Measurements from ENCODE around the gene REPIN1.

The REPIN1 gene

DNA sequence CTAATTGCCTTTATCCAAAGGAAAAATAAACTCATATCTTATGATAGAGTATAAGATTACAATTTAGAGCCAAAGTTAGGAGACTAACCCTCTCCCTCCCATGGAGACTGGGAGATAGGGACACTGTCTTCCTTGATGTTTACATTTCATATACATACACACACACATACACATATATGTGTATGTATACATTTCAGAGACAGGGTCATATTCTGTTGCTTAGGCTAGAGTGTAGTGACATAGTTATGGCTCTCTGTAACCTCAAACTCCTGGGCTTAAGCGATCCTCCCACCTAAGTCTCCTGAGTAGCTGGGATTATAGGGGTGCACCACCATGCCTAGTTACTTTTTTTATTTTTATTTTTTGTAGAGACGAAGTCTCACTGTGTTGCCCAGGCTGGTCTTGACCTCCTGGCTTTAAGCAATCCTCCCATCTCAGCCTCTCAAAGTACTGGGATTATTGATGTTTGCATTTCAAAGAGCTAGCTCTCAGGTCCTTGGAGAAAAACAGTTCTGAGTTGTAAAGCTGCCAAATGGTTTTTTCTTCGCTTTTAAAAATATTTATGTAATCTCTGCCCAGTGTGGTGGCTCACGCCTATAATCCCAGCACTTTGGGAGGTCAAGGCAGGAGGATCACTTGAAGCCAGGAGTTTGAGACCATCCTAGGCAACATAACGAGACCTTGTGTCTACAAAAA is 8.1 kb upstream of the REPIN1 start:
- no peak for DNase-seq (ENCODE audit: low read depth)

- DNase-seq (ENCODE audit: low read depth), result no peak
These were observed 7.2 kb upstream of the REPIN1 start for GRCh38 chr7:150361402-150361801.

DNA sequence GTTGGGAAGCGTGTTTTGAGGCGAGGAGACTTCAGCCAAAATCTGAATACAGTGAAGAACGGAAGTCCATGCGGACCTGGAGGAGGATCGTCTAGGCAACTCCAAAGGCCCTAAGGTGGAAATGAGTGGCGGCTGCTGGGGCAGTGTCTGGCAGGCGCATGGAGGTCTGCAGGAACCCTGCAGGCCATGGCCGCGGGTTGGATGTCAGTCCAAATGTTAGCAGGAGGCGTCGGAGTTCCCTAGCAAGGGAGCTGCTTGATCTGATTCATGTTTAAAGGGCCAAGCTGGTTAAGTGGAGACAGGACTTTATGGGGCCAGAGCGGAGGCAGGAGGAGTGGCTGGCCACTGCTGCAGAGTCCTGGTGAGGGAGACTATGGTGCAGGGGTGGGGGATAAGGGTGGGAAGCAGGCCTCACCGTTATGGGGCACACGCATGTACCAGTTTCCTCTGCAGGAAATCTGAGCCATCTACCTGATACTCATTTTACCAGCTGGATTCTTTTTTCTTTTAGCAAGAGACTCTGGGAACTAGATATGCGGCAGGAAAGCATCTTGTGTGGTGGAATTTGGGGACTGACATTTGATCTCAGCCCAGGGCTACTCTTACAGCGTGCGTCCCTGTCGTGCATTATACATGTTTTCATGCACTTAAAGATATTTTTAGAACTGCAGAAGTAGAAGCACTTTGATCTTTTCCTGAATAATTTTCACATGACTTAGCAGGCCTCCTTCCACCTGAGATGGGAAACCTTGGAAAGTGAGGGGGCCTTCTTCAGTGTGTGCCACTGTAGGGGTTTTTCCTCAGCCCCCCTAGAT is 6.6 kb upstream of the REPIN1 start:
- no peak for DNase-seq (ENCODE audit: low read depth)

DNA sequence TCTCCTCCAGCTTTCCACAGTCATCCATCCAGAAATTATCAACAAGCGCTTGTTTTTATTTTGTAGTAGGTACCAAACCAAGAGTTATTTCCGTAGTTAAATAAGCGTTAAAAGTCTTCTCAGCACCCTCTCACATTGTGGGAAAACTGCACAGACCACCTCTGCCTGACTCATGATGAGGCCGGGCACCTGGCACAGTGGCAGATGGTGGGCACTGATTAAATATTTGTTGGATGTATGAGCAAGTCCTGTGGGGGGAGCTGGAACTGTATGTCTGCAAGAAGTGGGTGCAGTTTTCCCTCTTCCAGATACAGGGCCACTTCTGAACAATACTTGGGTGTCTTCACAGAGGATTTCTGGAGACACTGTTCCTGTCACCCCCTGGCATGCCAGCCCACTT is 5.3 kb upstream of the REPIN1 start:
- no peak for DNase-seq (ENCODE audit: low read depth)

- DNase-seq (ENCODE audit: low read depth), result no peak
These were observed 4.8 kb upstream of the REPIN1 start for GRCh38 chr7:150363872-150364271.

GRCh38 chr7:150365194-150365593 is 3.4 kb upstream of the REPIN1 start:
- no peak for DNase-seq (ENCODE audit: low read depth)

DNA sequence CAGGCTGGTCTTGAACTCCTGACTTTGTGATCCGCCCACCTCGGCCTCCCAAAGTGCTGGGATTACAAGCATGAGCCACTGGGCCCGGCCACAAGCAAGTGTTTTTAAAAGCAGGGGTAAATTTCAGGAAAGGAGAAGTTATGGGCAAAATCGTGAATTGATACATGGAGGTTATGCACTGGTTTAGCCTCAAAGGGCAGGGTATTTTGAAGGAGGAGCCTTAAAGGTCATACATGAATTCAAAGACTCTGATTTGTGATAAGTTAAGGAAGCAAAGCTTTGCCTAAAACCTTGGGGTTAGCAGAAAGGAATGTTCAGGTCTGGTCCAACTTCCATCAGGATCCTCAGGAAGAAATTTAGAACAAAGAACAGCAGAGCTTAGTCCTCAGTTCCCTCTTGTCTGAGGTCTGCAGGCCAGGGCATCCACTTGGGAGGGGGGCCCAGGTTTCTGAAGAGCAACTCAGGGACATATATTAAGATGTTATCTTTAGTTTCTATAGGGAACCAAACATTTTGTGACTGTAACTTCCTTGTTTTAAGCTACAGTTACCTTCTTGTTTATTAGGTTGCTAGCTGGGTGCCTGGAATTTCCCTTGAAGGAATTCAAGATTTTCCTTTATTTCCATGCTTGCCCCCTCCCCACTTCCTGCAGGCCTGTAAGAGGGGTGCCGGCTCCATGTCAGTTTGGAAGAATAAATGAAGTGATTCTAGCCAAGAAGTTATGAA is 2.8 kb upstream of the REPIN1 start:
- DNase-seq (ENCODE audit: low read depth), result no peak

DNA sequence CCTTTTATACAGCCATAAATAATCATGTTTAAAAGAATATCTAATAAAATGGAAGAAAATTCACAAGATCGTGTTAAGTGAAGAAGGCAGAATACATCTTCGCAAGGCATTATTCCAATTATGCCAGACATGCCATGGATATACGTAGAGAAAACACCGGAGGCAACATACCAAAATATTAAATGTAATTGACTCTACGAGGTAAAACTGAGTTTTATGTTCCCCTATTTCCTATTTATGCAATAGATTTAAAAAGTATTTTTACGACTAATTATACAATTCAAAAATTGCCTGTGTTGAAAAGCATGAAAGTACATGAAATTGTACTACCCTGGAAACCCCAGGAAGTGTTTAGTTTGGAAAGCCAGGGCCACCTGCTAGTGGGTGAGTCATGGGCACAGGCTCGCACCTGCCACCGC is 936 bp upstream of the REPIN1 start:
- DNase-seq (ENCODE audit: low read depth), result no peak

DNA sequence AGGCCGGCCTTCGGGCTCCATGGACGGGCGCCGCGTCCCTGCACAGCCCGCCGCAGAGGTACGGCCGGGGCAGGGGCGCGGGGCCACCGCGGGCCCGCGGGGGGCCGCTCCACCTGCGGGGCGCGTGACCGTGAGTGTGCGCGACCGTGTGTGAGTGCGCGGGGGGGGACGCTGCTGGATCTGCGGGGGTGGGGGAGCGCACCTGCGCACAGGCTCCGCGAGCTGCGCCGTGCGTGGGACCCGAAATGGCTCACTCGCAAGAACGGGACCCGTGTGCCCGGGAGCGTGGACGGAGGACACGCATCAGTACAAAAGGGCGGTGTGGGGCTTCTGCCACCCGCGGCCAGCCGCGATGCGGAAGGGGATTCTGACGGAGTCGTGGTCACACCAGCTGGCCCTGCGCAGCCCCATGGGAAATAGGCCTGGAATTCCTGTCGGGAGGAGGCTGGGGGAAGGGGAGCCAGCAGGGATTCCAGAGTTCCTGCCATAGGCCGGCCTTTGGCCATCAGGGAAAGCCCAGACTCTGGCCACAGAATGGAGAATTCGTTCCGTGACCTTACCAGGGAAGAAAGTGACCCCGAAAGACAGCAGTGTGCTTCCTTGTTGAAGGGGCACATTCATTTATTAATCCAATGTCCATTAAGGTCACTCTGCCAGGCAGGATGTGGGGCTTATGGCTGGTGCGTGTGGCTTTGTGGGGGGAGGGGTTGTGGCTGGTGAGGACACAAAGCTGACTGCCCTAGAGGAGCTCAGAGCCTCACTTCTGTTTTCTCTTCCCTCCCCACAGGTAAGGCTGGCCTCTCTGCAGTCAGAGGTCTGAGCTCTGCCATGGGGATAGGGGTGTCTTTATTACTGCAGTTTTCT is 494 bp downstream of the REPIN1 start:
- DNase-seq (ENCODE audit: low read depth), result peak; percentile 76

GRCh38 chr7:150369748-150370501 is 1.3 kb downstream of the REPIN1 start:
- DNase-seq (ENCODE audit: low read depth), result no peak

GRCh38 chr7:150370612-150371071 is 2.0 kb downstream of the REPIN1 start:
- no peak for DNase-seq (ENCODE audit: low read depth)

GRCh38 chr7:150371131-150371995 is 2.7 kb downstream of the REPIN1 start:
- DNase-seq (ENCODE audit: low read depth), result no peak

DNA sequence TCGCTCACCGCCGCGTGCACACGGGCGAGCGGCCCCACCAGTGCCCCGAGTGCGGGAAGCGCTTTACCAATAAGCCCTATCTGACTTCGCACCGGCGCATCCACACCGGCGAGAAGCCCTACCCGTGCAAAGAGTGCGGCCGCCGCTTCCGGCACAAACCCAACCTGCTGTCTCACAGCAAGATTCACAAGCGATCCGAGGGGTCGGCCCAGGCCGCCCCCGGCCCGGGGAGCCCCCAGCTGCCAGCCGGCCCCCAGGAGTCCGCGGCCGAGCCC is 3.3 kb downstream of the REPIN1 start:
- DNase-seq (ENCODE audit: low read depth), result no peak

DNA sequence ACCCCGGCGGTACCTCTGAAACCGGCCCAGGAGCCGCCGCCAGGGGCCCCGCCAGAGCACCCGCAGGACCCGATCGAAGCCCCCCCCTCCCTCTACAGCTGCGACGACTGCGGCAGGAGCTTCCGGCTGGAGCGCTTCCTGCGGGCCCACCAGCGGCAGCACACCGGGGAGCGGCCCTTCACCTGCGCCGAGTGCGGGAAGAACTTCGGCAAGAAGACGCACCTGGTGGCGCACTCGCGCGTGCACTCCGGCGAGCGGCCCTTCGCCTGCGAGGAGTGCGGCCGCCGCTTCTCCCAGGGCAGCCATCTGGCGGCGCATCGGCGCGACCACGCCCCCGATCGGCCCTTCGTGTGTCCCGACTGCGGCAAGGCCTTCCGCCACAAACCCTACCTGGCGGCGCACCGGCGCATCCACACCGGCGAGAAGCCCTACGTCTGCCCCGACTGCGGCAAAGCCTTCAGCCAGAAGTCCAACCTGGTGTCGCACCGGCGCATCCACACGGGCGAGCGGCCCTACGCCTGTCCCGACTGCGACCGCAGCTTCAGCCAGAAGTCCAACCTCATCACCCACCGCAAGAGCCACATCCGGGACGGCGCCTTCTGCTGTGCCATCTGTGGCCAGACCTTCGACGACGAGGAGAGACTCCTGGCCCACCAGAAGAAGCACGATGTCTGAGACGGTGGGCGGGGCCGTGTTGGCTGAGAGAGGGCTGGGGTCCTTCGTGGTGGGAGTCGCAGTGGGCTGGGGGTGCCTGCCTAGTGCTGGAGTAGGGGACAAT is 3.8 kb downstream of the REPIN1 start:
- no peak for DNase-seq (ENCODE audit: low read depth)

GRCh38 chr7:150373049-150373801 is 4.6 kb downstream of the REPIN1 start:
- no peak for DNase-seq (ENCODE audit: low read depth)

- no peak for DNase-seq (ENCODE audit: low read depth)
These were observed 5.4 kb downstream of the REPIN1 start for GRCh38 chr7:150374026-150374425.

GRCh38 chr7:150374472-150374871 is 5.8 kb downstream of the REPIN1 start:
- no peak for DNase-seq (ENCODE audit: low read depth)

GRCh38 chr7:150375662-150376521 is 7.3 kb downstream of the REPIN1 start:
- peak; percentile 45 for DNase-seq (ENCODE audit: low read depth)
